GM23338 (cell line): ENCODE measurements around the gene B4GALT3. TPM values are rescaled to one million over a fixed set of nuclear protein-coding genes. Genes with fewer than 3 reads are reported as not detected.

Source experiments
- ATAC-seq: fragments of 200-7000 bp; cut with Tn5 transposase; 3 replicates; pipeline ENCODE4 v1.9.1; 2020
- DNase-seq: peaks from one replicate; pipeline ENCODE4 v3.0.0-alpha.2; 2015; ENCODE audit warnings: low spot score
- H2AFZ ChIP-seq: fragments of 200-600 bp; sonication (generic); 2 replicates; pipeline ENCODE4 v1.8.0; 2016; ENCODE audit warnings: antibody characterized with exemption, mild to moderate bottlenecking, moderate library complexity
- H3F3A ChIP-seq: fragments of 200-600 bp; sonication (generic); replicated peaks from 2 replicates; pipeline ENCODE4 v1.8.0; 2017; ENCODE audit warnings: antibody characterized with exemption, mixed run types, low read depth
- H3K27ac ChIP-seq: fragments of 200-600 bp; sonication (generic); 2 replicates; pipeline ENCODE4 v1.6.1; 2016; ENCODE audit warnings: low read depth
- H3K27me3 ChIP-seq: fragments of 200-600 bp; sonication (generic); 2 replicates; pipeline ENCODE4 v1.8.0; 2016; ENCODE audit warnings: mild to moderate bottlenecking, mixed run types, moderate library complexity; ENCODE audit not compliant: insufficient read depth
- H3K36me3 ChIP-seq: fragments of 200-600 bp; sonication (generic); 2 replicates; pipeline ENCODE4 v1.8.0; 2016; ENCODE audit warnings: mild to moderate bottlenecking; ENCODE audit not compliant: insufficient read depth
- H3K4me1 ChIP-seq: fragments of 200-600 bp; sonication (generic); 2 replicates; pipeline ENCODE4 v1.8.0; 2016; ENCODE audit warnings: mild to moderate bottlenecking, moderate library complexity; ENCODE audit not compliant: insufficient read depth
- H3K4me2 ChIP-seq: fragments of 200-600 bp; sonication (generic); 2 replicates; pipeline ENCODE4 v1.7.1; 2017; ENCODE audit warnings: mixed run types
- H3K4me3 ChIP-seq: fragments of 200-600 bp; sonication (generic); 2 replicates; pipeline ENCODE4 v1.6.1; 2016; ENCODE audit warnings: mixed run types
- H3K79me2 ChIP-seq: fragments of 200-600 bp; sonication (generic); replicated peaks from 2 replicates; pipeline ENCODE4 v1.8.0; 2017; ENCODE audit warnings: mild to moderate bottlenecking; ENCODE audit not compliant: insufficient read depth
- H3K9me2 ChIP-seq: fragments of 200-600 bp; sonication (generic); 2 replicates; pipeline ENCODE4 v1.8.0; 2017; ENCODE audit not compliant: insufficient read depth
- H4K20me1 ChIP-seq: fragments of 200-600 bp; sonication (generic); replicated peaks from 2 replicates; pipeline ENCODE4 v1.8.0; 2017; ENCODE audit warnings: mild to moderate bottlenecking; ENCODE audit not compliant: insufficient read depth
- H3K27ac Mint-ChIP-seq: 2 replicates; pipeline ENCODE4 v1.8.0; 2020; ENCODE audit warnings: inconsistent platforms, mild to moderate bottlenecking, moderate library complexity, mixed read lengths
- H3K27me3 Mint-ChIP-seq: 3 replicates; pipeline ENCODE4 v1.8.0; 2022; ENCODE audit warnings: low read depth, mild to moderate bottlenecking, moderate library complexity, mixed read lengths, inconsistent platforms; ENCODE audit not compliant: insufficient read depth, poor library complexity
- H3K36me3 Mint-ChIP-seq: 3 replicates; pipeline ENCODE4 v1.8.0; 2021; ENCODE audit warnings: low read depth, mild to moderate bottlenecking, inconsistent platforms, moderate library complexity, mixed read lengths
- H3K4me1 Mint-ChIP-seq: 3 replicates; pipeline ENCODE4 v1.8.0; 2020; ENCODE audit warnings: mild to moderate bottlenecking, inconsistent platforms, mixed read lengths
- H3K4me3 Mint-ChIP-seq: 3 replicates; pipeline ENCODE4 v1.8.0; 2021; ENCODE audit warnings: moderate library complexity, mild to moderate bottlenecking, inconsistent platforms, mixed read lengths
- H3K9me3 Mint-ChIP-seq: 3 replicates; pipeline ENCODE4 v1.8.0; 2020; ENCODE audit warnings: moderate library complexity, mild to moderate bottlenecking, inconsistent platforms, mixed read lengths
- CREB1 ChIP-seq: fragments of 250-450 bp; sonication (Bioruptor Pico); IDR thresholded peaks from 2 replicates; pipeline ENCODE4 v1.5.0; 2020; ENCODE audit warnings: low read depth, mild to moderate bottlenecking, moderate library complexity
- CTCF ChIP-seq, 2 experiments: fragments of 200-600 bp in 1 of 2; sonication (generic) in 1 of 2; conservative IDR thresholded peaks; 2 replicates each; pipeline versions ENCODE4 v1.5.1 to v1.6.1; 2016 to 2017; ENCODE audit warnings: antibody characterized with exemption in 2 of 2, low read depth in 2 of 2, mild to moderate bottlenecking in 2 of 2, moderate library complexity in 1 of 2
- EZH2 ChIP-seq: fragments of 200-600 bp; sonication (generic); IDR thresholded peaks from one replicate; pipeline ENCODE4 v1.8.0; 2017; ENCODE audit warnings: antibody characterized with exemption, mild to moderate bottlenecking, low read depth; ENCODE audit not compliant: unreplicated experiment
- JUNB ChIP-seq: IDR thresholded peaks from one replicate; pipeline ENCODE4 v1.6.1; 2016; ENCODE audit warnings: antibody characterized with exemption; ENCODE audit not compliant: unreplicated experiment
- POLR2AphosphoS5 ChIP-seq: IDR thresholded peaks from 2 replicates; pipeline ENCODE4 v1.6.1; 2016; ENCODE audit warnings: antibody characterized with exemption, low read depth
- ZNF462 ChIP-seq: fragments of 250-450 bp; sonication (Bioruptor Pico); IDR thresholded peaks from 2 replicates; pipeline ENCODE4 v1.5.0; 2020; ENCODE audit warnings: mild to moderate bottlenecking, moderate library complexity
- polyA plus RNA-seq: library from polyadenylated mRNA; unstranded; fragments of >200 nt; fragmentation: Nextera tagmentation; extraction: Ambion mirVana; gene quantifications from 2 replicates; pipeline ENCODE4 v1.2.1, GENCODE V29; 2016
- total RNA-seq: library from RNA; depleted of rRNA; stranded (reverse); fragments of >200 nt; shearing (Covaris generic); gene quantifications from 2 replicates; pipeline ENCODE4 v1.2.3, GENCODE V29; 2014

B4GALT3 gene
- total and polyA plus RNA-seq, 2 experiments from 2014 or later, result 24.2 to 35.8 TPM

GRCh38 chr1:161199506-161200139 is 22.3 kb upstream of the B4GALT3 start (continued):
- TF ChIP-seq ZNF462 (CRISPR knock-in tag) (no peak), CREB1 (CRISPR knock-in tag) (no peak), CTCF (conservative IDR thresholded peaks at IDR 0.05; ENCODE audit: low read depth in 2 of 2) (no peak)

- Histone ChIP-seq H3K27ac (peak within 1 kb of the TSS; percentile 99), H3K4me3 (peak within 1 kb of the TSS; percentile 52), H2AFZ (peak within 1 kb of the TSS; percentile 66), H3K27me3 (no peaks in the 10 kb centered on the region), H3K4me2 (peak within 1 kb of the TSS; percentile 75), H4K20me1 (no peaks in the 10 kb centered on the region), H3K4me1 (peaks cover 56% of the 10 kb centered on the region), H3K9me2 (no peaks in the 10 kb centered on the region), H3K36me3 (peaks cover 4% of the 10 kb centered on the region), H3K79me2 (peaks cover 15% of the 10 kb centered on the region), H3F3A (peaks cover 20% of the 10 kb centered on the region; the same call in 1 of the 2 replicates)
- Mint-ChIP-seq H3K9me3 (no peaks in the 10 kb centered on the region; the same call in 2 of the 3 replicates), H3K27ac (peak within 1 kb of the TSS; percentile 98), H3K27me3 (peaks cover 17% of the 10 kb centered on the region), H3K4me1 (peaks cover 58% of the 10 kb centered on the region), H3K36me3 (peaks cover 9% of the 10 kb centered on the region), H3K4me3 (peak within 1 kb of the TSS; percentile 59)
- DNase-seq (peak; percentile 63), ATAC-seq (peak; percentile 26)
- TF ChIP-seq POLR2AphosphoS5 (peak; percentile 71), ZNF462 (CRISPR knock-in tag) (no peak), JUNB (no peak), EZH2 (no peak)
Measured at GRCh38 chr1:161198897-161199431, 21.7 kb upstream of the B4GALT3 start, which contains the start of gene ADAMTS4. Gene ADAMTS4, minus strand, starts transcription at chr1:161199054. Its CDS starts 427 bp downstream, at chr1:161198627.
